Muscle layer of duodenum (tissue), 2 donors: ENCODE results near the gene MLN.

Source experiments
- H3K27ac ChIP-seq: one replicate; pipeline ENCODE4 v1.7.0; 2013; ENCODE audit warnings: mild to moderate bottlenecking, low read length
- H3K27me3 ChIP-seq: one replicate; pipeline ENCODE4 v1.7.0; 2013; ENCODE audit warnings: low read depth, mild to moderate bottlenecking, control low read depth, low read length
- H3K36me3 ChIP-seq, 2 donors: one replicate each; pipeline ENCODE4 v1.7.0; 2013; ENCODE audit warnings: low read length in 2 of 2, control low read depth in 1 of 2, mild to moderate bottlenecking in 1 of 2; ENCODE audit not compliant: insufficient read depth in 2 of 2, control insufficient read depth in 1 of 2
- H3K4me1 ChIP-seq, 2 donors: one replicate each; pipeline ENCODE4 v1.7.0; 2013; ENCODE audit warnings: low read length in 2 of 2, mild to moderate bottlenecking in 2 of 2, control low read depth in 1 of 2, moderate library complexity in 1 of 2; ENCODE audit not compliant: insufficient read depth in 2 of 2, control insufficient read depth in 1 of 2
- H3K4me3 ChIP-seq, 2 donors: one replicate each; pipeline ENCODE4 v1.7.0; 2013; ENCODE audit warnings: low read length in 2 of 2, low read depth in 1 of 2, mild to moderate bottlenecking in 1 of 2
- H3K9me3 ChIP-seq, 2 donors: one replicate each; pipeline ENCODE4 v1.7.0; 2013; ENCODE audit warnings: low read length in 2 of 2, control low read depth in 1 of 2, mild to moderate bottlenecking in 1 of 2; ENCODE audit not compliant: control insufficient read depth in 1 of 2
- donor health status: healthy.

MLN gene, protein sequence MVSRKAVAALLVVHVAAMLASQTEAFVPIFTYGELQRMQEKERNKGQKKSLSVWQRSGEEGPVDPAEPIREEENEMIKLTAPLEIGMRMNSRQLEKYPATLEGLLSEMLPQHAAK

GRCh38 chr6:33803571-33804053, at the start of gene MLN:
Gene MLN, minus strand, starts transcription at chr6:33804003. Its CDS starts 2,840 bp downstream, at chr6:33801163.
- no peaks in the 10 kb centered on the region for H3K4me1 ChIP-seq
- no peaks in the 10 kb centered on the region for H3K36me3 ChIP-seq
- H3K27me3 ChIP-seq, result no peaks in the 10 kb centered on the region
- H3K27ac ChIP-seq, result no peak within 1 kb of the TSS
- no peak within 1 kb of the TSS for H3K4me3 ChIP-seq
- no peaks in the 10 kb centered on the region for H3K9me3 ChIP-seq

DNA sequence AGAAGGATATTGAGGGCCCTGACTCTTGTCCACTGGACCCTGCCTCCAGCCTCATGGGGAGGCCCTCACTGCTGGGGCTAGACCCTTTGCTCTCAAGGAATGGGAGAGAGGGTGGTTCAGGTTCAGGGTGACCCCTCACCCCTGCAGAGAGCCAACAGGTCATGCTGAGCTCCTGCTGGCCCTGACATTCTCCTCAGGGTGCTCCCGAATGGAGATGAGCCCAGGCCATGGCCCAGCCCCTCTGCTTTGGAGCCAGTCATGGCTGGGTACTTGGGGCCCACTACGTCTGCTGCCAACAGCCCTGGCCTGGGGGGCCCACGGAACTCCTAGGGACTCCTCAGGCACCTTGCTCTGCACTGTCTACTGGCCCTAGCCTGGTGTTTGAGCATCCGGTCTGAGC, 49.2 kb upstream of the MLN start:
- no peaks in the 10 kb centered on the region for H3K9me3 ChIP-seq
- no peaks in the 10 kb centered on the region for H3K4me1 ChIP-seq
- H3K27ac ChIP-seq, result no peak overlapping the region
- no peak overlapping the region for H3K4me3 ChIP-seq
- peaks cover 3% of the 10 kb centered on the region for H3K27me3 ChIP-seq
- H3K36me3 ChIP-seq, result no peaks in the 10 kb centered on the region

GRCh38 chr6:33851959-33852358, 48.2 kb upstream of the MLN start:
- H3K9me3 ChIP-seq, result no peaks in the 10 kb centered on the region
- no peaks in the 10 kb centered on the region for H3K36me3 ChIP-seq
- H3K27ac ChIP-seq, result no peak overlapping the region
- no peak overlapping the region for H3K4me3 ChIP-seq
- H3K27me3 ChIP-seq, result peaks cover 3% of the 10 kb centered on the region
- H3K4me1 ChIP-seq, result no peaks in the 10 kb centered on the region

- peaks cover 3% of the 10 kb centered on the region for H3K27me3 ChIP-seq
- no peaks in the 10 kb centered on the region for H3K9me3 ChIP-seq
- H3K27ac ChIP-seq, result no peak overlapping the region
- no peaks in the 10 kb centered on the region for H3K36me3 ChIP-seq
- H3K4me1 ChIP-seq, result no peaks in the 10 kb centered on the region
- no peak overlapping the region for H3K4me3 ChIP-seq
Measured at GRCh38 chr6:33850869-33851541, 47.2 kb upstream of the MLN start.

DNA sequence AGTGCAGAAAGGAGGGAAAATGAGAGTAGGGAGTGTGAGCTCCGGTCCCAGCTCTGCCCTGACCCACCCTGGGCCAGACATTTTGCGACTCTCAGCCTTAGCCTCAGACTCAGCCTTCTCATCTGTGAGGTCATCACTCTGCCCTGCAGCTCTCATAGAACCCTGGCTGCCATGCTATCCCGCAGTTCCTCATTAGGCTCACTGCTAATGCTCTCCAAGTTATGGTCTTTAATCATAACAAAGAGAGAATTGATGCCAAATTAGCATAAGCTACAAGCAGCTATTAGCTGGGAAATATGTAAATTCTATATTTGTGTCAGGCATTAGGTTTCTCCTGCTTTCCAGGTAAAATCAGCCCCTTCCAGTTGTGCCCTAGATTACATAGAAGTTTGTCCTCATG, 46.5 kb upstream of the MLN start:
- Histone ChIP-seq H3K4me1 (no peaks in the 10 kb centered on the region), H3K4me3 (no peak overlapping the region), H3K9me3 (no peaks in the 10 kb centered on the region), H3K27me3 (peaks cover 3% of the 10 kb centered on the region), H3K36me3 (no peaks in the 10 kb centered on the region), H3K27ac (no peak overlapping the region)

DNA sequence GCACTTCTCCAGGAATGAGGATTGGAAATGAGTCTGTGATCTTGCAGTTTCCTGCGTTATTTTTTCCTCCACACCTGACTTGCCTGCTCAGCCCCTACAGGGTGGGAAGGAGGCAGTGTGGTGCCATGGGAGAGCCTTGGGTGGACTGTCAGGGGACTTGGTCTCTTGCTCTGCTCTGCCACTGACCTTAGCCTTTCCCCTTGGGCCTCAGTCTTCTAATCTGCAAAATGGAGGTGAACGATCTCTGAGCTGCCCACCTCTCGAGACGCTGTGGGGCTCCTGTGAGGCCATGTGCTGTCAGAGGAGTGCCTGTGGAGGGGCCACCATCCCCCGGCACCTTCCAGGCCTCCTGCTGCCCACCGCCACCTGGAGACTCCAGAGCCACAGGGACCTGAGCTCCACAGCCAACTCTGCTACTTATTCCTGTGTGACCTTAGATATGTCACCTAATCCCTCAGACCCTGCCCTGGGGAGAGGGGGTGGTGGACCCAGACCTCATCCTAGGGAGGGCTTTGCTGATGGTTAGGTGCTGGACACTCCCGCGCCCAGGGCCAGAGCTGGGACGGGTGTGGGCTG, 45.8 kb upstream of the MLN start:
- Histone ChIP-seq H3K4me3 (no peak overlapping the region), H3K36me3 (no peaks in the 10 kb centered on the region), H3K27me3 (peaks cover 3% of the 10 kb centered on the region), H3K4me1 (no peaks in the 10 kb centered on the region), H3K9me3 (no peaks in the 10 kb centered on the region), H3K27ac (no peak overlapping the region)

GRCh38 chr6:33848484-33848883, 44.7 kb upstream of the MLN start:
- H3K27ac ChIP-seq, result no peak overlapping the region
- peaks cover 3% of the 10 kb centered on the region for H3K27me3 ChIP-seq
- H3K9me3 ChIP-seq, result no peaks in the 10 kb centered on the region
- no peaks in the 10 kb centered on the region for H3K36me3 ChIP-seq
- no peaks in the 10 kb centered on the region for H3K4me1 ChIP-seq
- H3K4me3 ChIP-seq, result no peak overlapping the region

DNA sequence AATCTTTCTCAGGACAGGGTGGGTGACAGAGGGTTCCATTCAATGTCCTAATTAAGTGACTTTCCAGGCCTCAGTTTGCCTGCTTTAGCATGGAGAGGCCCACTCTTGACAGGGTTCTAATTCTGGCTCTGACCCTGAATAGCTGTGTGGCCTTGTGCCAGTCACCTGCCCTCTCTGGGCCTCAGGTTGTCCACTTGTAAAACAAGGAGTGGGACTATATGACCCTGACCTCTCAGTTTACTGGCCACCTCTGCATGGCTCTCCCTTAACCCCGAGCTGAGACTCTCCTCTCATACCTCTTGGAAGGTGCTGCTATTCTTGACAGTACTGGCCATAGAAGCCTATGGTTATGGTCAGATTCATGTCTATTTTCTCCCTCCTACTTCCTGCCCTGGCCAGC, 44.1 kb upstream of the MLN start:
- peaks cover 0 to 3% of the 10 kb centered on the region in 2 donors for H3K4me1 ChIP-seq
- no peaks in the 10 kb centered on the region for H3K36me3 ChIP-seq
- no peak overlapping the region for H3K27ac ChIP-seq
- H3K4me3 ChIP-seq, result no peak overlapping the region
- H3K9me3 ChIP-seq, result no peaks in the 10 kb centered on the region
- peaks cover 3% of the 10 kb centered on the region for H3K27me3 ChIP-seq

- peaks cover 3% of the 10 kb centered on the region for H3K27me3 ChIP-seq
- H3K4me1 ChIP-seq, result peaks cover 0 to 7% of the 10 kb centered on the region in 2 donors
- no peak overlapping the region for H3K4me3 ChIP-seq
- no peak overlapping the region for H3K27ac ChIP-seq
- H3K9me3 ChIP-seq, result no peaks in the 10 kb centered on the region
- H3K36me3 ChIP-seq, result no peaks in the 10 kb centered on the region
Measured at GRCh38 chr6:33847078-33847477, 43.3 kb upstream of the MLN start.

- peaks cover 0 to 7% of the 10 kb centered on the region in 2 donors for H3K4me1 ChIP-seq
- H3K27me3 ChIP-seq, result peaks cover 3% of the 10 kb centered on the region
- no peak overlapping the region for H3K4me3 ChIP-seq
- H3K36me3 ChIP-seq, result no peaks in the 10 kb centered on the region
- H3K9me3 ChIP-seq, result no peaks in the 10 kb centered on the region
- H3K27ac ChIP-seq, result no peak overlapping the region
Measured at GRCh38 chr6:33846226-33846625, 42.4 kb upstream of the MLN start.

- H3K27ac ChIP-seq, result no peak overlapping the region
- no peaks in the 10 kb centered on the region for H3K9me3 ChIP-seq
- no peak overlapping the region for H3K4me3 ChIP-seq
- H3K27me3 ChIP-seq, result peaks cover 3% of the 10 kb centered on the region
- no peaks in the 10 kb centered on the region for H3K36me3 ChIP-seq
- H3K4me1 ChIP-seq, result peaks cover 4 to 10% of the 10 kb centered on the region in 2 donors
Measured at GRCh38 chr6:33845031-33845745, 41.4 kb upstream of the MLN start.
